ENCODE measurements around the gene MT3.

Gene MT3

GRCh38 chr16:56589141-56590039 is at the start of gene MT3:
TSS of gene MT3 (plus strand) at chr16:56589528. CDS start at chr16:56589591, 63 bp downstream.
- Histone ChIP-seq H3K36me3 (ENCODE audit: control insufficient read depth, insufficient read depth, low read length) (no peaks in the 10 kb centered on the region), H3K4me3 (replicated peaks; ENCODE audit: low read depth, low read length) (peak within 1 kb of the TSS; percentile 3; the same call in 1 of the 2 replicates), H3K27me3 (replicated peaks; ENCODE audit: control insufficient read depth, insufficient read depth, low read length) (peaks cover 8% of the 10 kb centered on the region)
- no peak for TF ChIP-seq CTCF (IDR thresholded peaks at IDR 0.05; ENCODE audit: insufficient read depth, low read length, poor library complexity, severe bottlenecking)
- no peak for DNase-seq (ENCODE audit: extremely low read depth, insufficient read length)

- Histone ChIP-seq H3K36me3 (ENCODE audit: control insufficient read depth, insufficient read depth, low read length) (no peaks in the 10 kb centered on the region), H3K4me3 (replicated peaks; ENCODE audit: low read depth, low read length) (no peak overlapping the region), H3K27me3 (replicated peaks; ENCODE audit: control insufficient read depth, insufficient read depth, low read length) (peaks cover 2% of the 10 kb centered on the region; the same call in 1 of the 2 replicates)
- TF ChIP-seq CTCF (IDR thresholded peaks at IDR 0.05; ENCODE audit: insufficient read depth, low read length, poor library complexity, severe bottlenecking): no peak
- no peak for DNase-seq (ENCODE audit: extremely low read depth, insufficient read length)
Observed at GRCh38 chr16:56539656-56540055, 49.7 kb upstream of the MT3 start.

GRCh38 chr16:56542039-56542438 is 47.3 kb upstream of the MT3 start:
- no peak overlapping the region for H3K4me3 ChIP-seq (replicated peaks; ENCODE audit: low read depth, low read length)
- DNase-seq (ENCODE audit: extremely low read depth, insufficient read length): no peak
- H3K27me3 ChIP-seq (replicated peaks; ENCODE audit: control insufficient read depth, insufficient read depth, low read length): no peaks in the 10 kb centered on the region
- TF ChIP-seq CTCF (IDR thresholded peaks at IDR 0.05; ENCODE audit: insufficient read depth, low read length, poor library complexity, severe bottlenecking): no peak
- H3K36me3 ChIP-seq (ENCODE audit: control insufficient read depth, insufficient read depth, low read length): no peaks in the 10 kb centered on the region

GRCh38 chr16:56547120-56547948 is 42.0 kb upstream of the MT3 start:
- H3K4me3 ChIP-seq (replicated peaks; ENCODE audit: low read depth, low read length): no peak overlapping the region
- H3K27me3 ChIP-seq (replicated peaks; ENCODE audit: control insufficient read depth, insufficient read depth, low read length): no peaks in the 10 kb centered on the region; the same call in 1 of the 2 replicates
- no peak for TF ChIP-seq CTCF (IDR thresholded peaks at IDR 0.05; ENCODE audit: insufficient read depth, low read length, poor library complexity, severe bottlenecking)
- no peak for DNase-seq (ENCODE audit: extremely low read depth, insufficient read length)
- H3K36me3 ChIP-seq (ENCODE audit: control insufficient read depth, insufficient read depth, low read length): no peaks in the 10 kb centered on the region

GRCh38 chr16:56547949-56548567 is 41.3 kb upstream of the MT3 start:
- no peaks in the 10 kb centered on the region for H3K36me3 ChIP-seq (ENCODE audit: control insufficient read depth, insufficient read depth, low read length)
- H3K4me3 ChIP-seq (replicated peaks; ENCODE audit: low read depth, low read length): no peak overlapping the region
- no peak for DNase-seq (ENCODE audit: extremely low read depth, insufficient read length)
- TF ChIP-seq CTCF (IDR thresholded peaks at IDR 0.05; ENCODE audit: insufficient read depth, low read length, poor library complexity, severe bottlenecking): no peak
- H3K27me3 ChIP-seq (replicated peaks; ENCODE audit: control insufficient read depth, insufficient read depth, low read length): no peaks in the 10 kb centered on the region; the same call in 1 of the 2 replicates

All from GM06990 (cell line).